ENCODE measurements around the gene DNAH17.
"Not testable (repeated sequence)": the region's sequence is repeated elsewhere in the genome, so short reads cannot be mapped to it uniquely, and the experiment has no call there.

Gene DNAH17

GRCh38 chr17:78466109-78466785, 110.9 kb downstream of the DNAH17 start:
- H3K4me1 ChIP-seq (ENCODE audit: control insufficient read depth, insufficient read depth, low read length); DNase-seq (ENCODE audit: low read depth, low spot score); H3K27me3 ChIP-seq (ENCODE audit: control insufficient read depth, insufficient read depth, low read length); H3K36me3 ChIP-seq (ENCODE audit: control insufficient read depth, insufficient read depth, low read length); H3K27ac ChIP-seq (ENCODE audit: low read length); H3K9me3 ChIP-seq (ENCODE audit: control insufficient read depth, insufficient read depth, low read length); H3K4me3 ChIP-seq (ENCODE audit: low read length): not testable (repeated sequence)
- no CpG with 5 or more reads among the region's 19 CpGs for WGBS (ENCODE audit: insufficient coverage, insufficient read length)

- DNase-seq (ENCODE audit: low read depth, low spot score) = no peak
- no peaks in the 10 kb centered on the region for H3K36me3 ChIP-seq (ENCODE audit: control insufficient read depth, insufficient read depth, low read length)
- whole genome bisulfite sequencing (ENCODE audit: insufficient coverage, insufficient read length) = no CpG with 5 or more reads among the region's 8 CpGs
Measured at GRCh38 chr17:78462148-78462547, 115.0 kb downstream of the DNAH17 start.

GRCh38 chr17:78461799-78462053, 115.5 kb downstream of the DNAH17 start:
- Histone ChIP-seq H3K4me3 (ENCODE audit: low read length) (no peak overlapping the region), H3K4me1 (ENCODE audit: control insufficient read depth, insufficient read depth, low read length) (no peaks in the 10 kb centered on the region), H3K27ac (ENCODE audit: low read length) (no peak overlapping the region), H3K36me3 (ENCODE audit: control insufficient read depth, insufficient read depth, low read length) (no peaks in the 10 kb centered on the region), H3K9me3 (ENCODE audit: control insufficient read depth, insufficient read depth, low read length) (no peaks in the 10 kb centered on the region), H3K27me3 (ENCODE audit: control insufficient read depth, insufficient read depth, low read length) (no peaks in the 10 kb centered on the region)
- no peak for DNase-seq (ENCODE audit: low read depth, low spot score)
- no CpG with 5 or more reads among the region's 6 CpGs for WGBS (ENCODE audit: insufficient coverage, insufficient read length)

More at GRCh38 chr17:78462148-78462547, 115.0 kb downstream of the DNAH17 start:
- H3K4me3 ChIP-seq (ENCODE audit: low read length) = no peak overlapping the region
- no peaks in the 10 kb centered on the region for H3K4me1 ChIP-seq (ENCODE audit: control insufficient read depth, insufficient read depth, low read length)
- no peaks in the 10 kb centered on the region for H3K9me3 ChIP-seq (ENCODE audit: control insufficient read depth, insufficient read depth, low read length)
- no peak overlapping the region for H3K27ac ChIP-seq (ENCODE audit: low read length)
- H3K27me3 ChIP-seq (ENCODE audit: control insufficient read depth, insufficient read depth, low read length) = no peaks in the 10 kb centered on the region

DNA sequence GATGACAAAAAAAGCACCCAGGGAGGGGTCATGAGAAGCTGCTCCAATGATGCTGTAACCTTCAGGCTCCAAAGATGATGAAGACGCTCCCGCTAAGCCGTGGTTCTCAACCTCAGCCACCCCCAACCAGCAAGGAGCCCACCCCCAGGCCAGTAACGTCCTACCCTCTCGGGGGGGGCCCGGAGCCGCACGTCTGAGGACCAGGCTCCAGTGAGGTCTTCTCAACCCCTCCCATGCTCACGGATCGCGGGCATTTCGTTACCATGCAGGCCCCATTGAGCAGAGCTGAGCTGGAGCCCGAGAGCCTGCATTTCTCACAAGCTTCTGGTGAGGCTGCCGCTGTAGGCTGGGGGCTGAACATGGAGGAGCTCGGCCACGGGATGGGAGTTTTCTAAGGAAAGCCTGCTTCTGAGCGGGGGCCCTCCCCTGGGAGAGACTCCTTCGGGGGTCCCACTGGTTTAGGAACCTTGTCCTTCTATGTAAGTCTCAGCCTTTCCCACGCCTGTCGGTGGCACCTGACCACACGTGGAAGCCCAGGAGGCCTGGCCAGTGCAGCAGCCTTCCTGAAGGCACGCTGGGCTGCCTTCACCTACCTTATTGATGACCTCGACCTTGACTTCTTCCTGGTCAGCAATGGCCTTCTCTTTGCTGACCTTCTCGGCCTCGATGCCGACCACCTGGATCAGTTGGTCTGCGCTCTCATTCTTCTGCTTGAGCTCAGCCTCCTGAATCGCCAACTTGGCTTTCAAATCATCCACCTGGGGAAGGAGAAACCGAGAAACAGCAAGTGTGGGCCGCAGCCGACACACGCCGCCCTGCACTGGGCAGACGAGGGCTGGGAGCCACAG, 116.0 kb downstream of the DNAH17 start:
- Histone ChIP-seq H3K4me3 (ENCODE audit: low read length) (no peak overlapping the region), H3K4me1 (ENCODE audit: control insufficient read depth, insufficient read depth, low read length) (no peaks in the 10 kb centered on the region), H3K9me3 (ENCODE audit: control insufficient read depth, insufficient read depth, low read length) (no peaks in the 10 kb centered on the region), H3K27ac (ENCODE audit: low read length) (no peak overlapping the region), H3K36me3 (ENCODE audit: control insufficient read depth, insufficient read depth, low read length) (no peaks in the 10 kb centered on the region), H3K27me3 (ENCODE audit: control insufficient read depth, insufficient read depth, low read length) (no peaks in the 10 kb centered on the region)
- no peak for DNase-seq (ENCODE audit: low read depth, low spot score)
- WGBS (ENCODE audit: insufficient coverage, insufficient read length) = no CpG with 5 or more reads among the region's 34 CpGs

- Histone ChIP-seq H3K4me3 (ENCODE audit: low read length) (no peak overlapping the region), H3K4me1 (ENCODE audit: control insufficient read depth, insufficient read depth, low read length) (no peaks in the 10 kb centered on the region), H3K27me3 (ENCODE audit: control insufficient read depth, insufficient read depth, low read length) (no peaks in the 10 kb centered on the region), H3K9me3 (ENCODE audit: control insufficient read depth, insufficient read depth, low read length) (no peaks in the 10 kb centered on the region), H3K27ac (ENCODE audit: low read length) (no peak overlapping the region), H3K36me3 (ENCODE audit: control insufficient read depth, insufficient read depth, low read length) (no peaks in the 10 kb centered on the region)
- no peak for DNase-seq (ENCODE audit: low read depth, low spot score)
- no CpG with 5 or more reads among the region's 11 CpGs for WGBS (ENCODE audit: insufficient coverage, insufficient read length)
Measured at GRCh38 chr17:78460176-78460675, 117.0 kb downstream of the DNAH17 start.

GRCh38 chr17:78459696-78460095, 117.5 kb downstream of the DNAH17 start:
- H3K4me1 ChIP-seq (ENCODE audit: control insufficient read depth, insufficient read depth, low read length) = no peaks in the 10 kb centered on the region

GRCh38 chr17:78458736-78459335, 118.4 kb downstream of the DNAH17 start:
- no peak overlapping the region for H3K4me3 ChIP-seq (ENCODE audit: low read length)
- no peaks in the 10 kb centered on the region for H3K36me3 ChIP-seq (ENCODE audit: control insufficient read depth, insufficient read depth, low read length)
- no peaks in the 10 kb centered on the region for H3K27me3 ChIP-seq (ENCODE audit: control insufficient read depth, insufficient read depth, low read length)
- no CpG with 5 or more reads among the region's 37 CpGs for WGBS (ENCODE audit: insufficient coverage, insufficient read length)
- no peaks in the 10 kb centered on the region for H3K9me3 ChIP-seq (ENCODE audit: control insufficient read depth, insufficient read depth, low read length)
- no peak for DNase-seq (ENCODE audit: low read depth, low spot score)
- no peak overlapping the region for H3K27ac ChIP-seq (ENCODE audit: low read length)
- no peaks in the 10 kb centered on the region for H3K4me1 ChIP-seq (ENCODE audit: control insufficient read depth, insufficient read depth, low read length)

More at GRCh38 chr17:78459696-78460095, 117.5 kb downstream of the DNAH17 start:
- Histone ChIP-seq H3K36me3 (ENCODE audit: control insufficient read depth, insufficient read depth, low read length) (no peaks in the 10 kb centered on the region), H3K27ac (ENCODE audit: low read length) (no peak overlapping the region), H3K4me3 (ENCODE audit: low read length) (no peak overlapping the region), H3K27me3 (ENCODE audit: control insufficient read depth, insufficient read depth, low read length) (no peaks in the 10 kb centered on the region), H3K9me3 (ENCODE audit: control insufficient read depth, insufficient read depth, low read length) (no peaks in the 10 kb centered on the region)
- WGBS (ENCODE audit: insufficient coverage, insufficient read length) = no CpG with 5 or more reads among the region's 21 CpGs
- DNase-seq (ENCODE audit: low read depth, low spot score) = no peak

DNA sequence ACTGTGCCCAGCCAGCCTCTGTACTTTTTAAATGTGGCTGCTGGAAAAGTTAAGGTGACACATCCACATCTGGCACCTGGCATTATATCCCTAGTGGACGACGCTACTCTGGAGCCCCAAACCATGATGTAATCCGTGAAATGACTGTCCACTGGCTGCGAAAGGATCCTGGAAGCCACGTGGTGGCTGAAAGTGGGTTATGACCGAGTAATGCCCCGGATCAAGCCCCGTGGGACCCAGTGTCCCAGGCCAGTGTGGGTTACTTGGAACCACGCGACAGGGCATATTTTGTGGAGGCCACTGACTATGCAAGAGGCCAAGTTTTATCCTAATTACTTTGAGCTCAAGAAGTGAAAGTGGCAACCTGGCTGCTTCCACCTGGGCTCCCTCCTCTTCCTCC, 119.1 kb downstream of the DNAH17 start:
- no CpG with 5 or more reads among the region's 10 CpGs for WGBS (ENCODE audit: insufficient coverage, insufficient read length)

DNA sequence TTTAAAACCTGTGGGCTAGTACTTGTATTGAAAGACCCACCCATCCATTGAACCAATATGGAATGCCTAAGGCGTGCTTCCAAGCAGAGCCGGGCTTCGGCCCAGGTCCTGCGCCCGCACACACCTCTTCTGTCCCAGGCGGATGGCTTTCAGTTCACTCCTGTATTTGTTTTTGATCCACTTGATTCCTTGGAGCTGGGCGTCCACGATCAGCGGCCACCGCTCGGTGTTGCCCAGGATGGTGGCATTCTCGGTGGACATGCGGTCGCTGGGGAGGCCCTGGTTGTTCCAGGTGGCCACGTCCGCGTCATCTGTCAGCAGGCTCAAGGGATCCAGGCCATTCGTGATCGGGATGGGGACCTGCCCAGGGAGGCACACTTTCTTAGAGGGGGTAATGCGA, 122.8 kb downstream of the DNAH17 start:
- no peaks in the 10 kb centered on the region for H3K36me3 ChIP-seq (ENCODE audit: control insufficient read depth, insufficient read depth, low read length)
- no peaks in the 10 kb centered on the region for H3K4me1 ChIP-seq (ENCODE audit: control insufficient read depth, insufficient read depth, low read length)
- no peaks in the 10 kb centered on the region for H3K9me3 ChIP-seq (ENCODE audit: control insufficient read depth, insufficient read depth, low read length)
- H3K27me3 ChIP-seq (ENCODE audit: control insufficient read depth, insufficient read depth, low read length) = no peaks in the 10 kb centered on the region
- no peak for DNase-seq (ENCODE audit: low read depth, low spot score)
- no CpG with 5 or more reads among the region's 20 CpGs for WGBS (ENCODE audit: insufficient coverage, insufficient read length)
- no peak overlapping the region for H3K4me3 ChIP-seq (ENCODE audit: low read length)
- no peak overlapping the region for H3K27ac ChIP-seq (ENCODE audit: low read length)

More for the DNA sequence above, 119.1 kb downstream of the DNAH17 start:
- Histone ChIP-seq H3K4me1 (ENCODE audit: control insufficient read depth, insufficient read depth, low read length) (no peaks in the 10 kb centered on the region), H3K27me3 (ENCODE audit: control insufficient read depth, insufficient read depth, low read length) (no peaks in the 10 kb centered on the region), H3K27ac (ENCODE audit: low read length) (no peak overlapping the region), H3K9me3 (ENCODE audit: control insufficient read depth, insufficient read depth, low read length) (no peaks in the 10 kb centered on the region), H3K36me3 (ENCODE audit: control insufficient read depth, insufficient read depth, low read length) (no peaks in the 10 kb centered on the region), H3K4me3 (ENCODE audit: low read length) (no peak overlapping the region)
- DNase-seq (ENCODE audit: low read depth, low spot score) = no peak

- Histone ChIP-seq H3K4me3 (ENCODE audit: low read length) (no peak overlapping the region), H3K4me1 (ENCODE audit: control insufficient read depth, insufficient read depth, low read length) (no peaks in the 10 kb centered on the region), H3K9me3 (ENCODE audit: control insufficient read depth, insufficient read depth, low read length) (no peaks in the 10 kb centered on the region), H3K27ac (ENCODE audit: low read length) (no peak overlapping the region), H3K36me3 (ENCODE audit: control insufficient read depth, insufficient read depth, low read length) (no peaks in the 10 kb centered on the region), H3K27me3 (ENCODE audit: control insufficient read depth, insufficient read depth, low read length) (no peaks in the 10 kb centered on the region)
- DNase-seq (ENCODE audit: low read depth, low spot score) = no peak
- no CpG with 5 or more reads among the region's 7 CpGs for WGBS (ENCODE audit: insufficient coverage, insufficient read length)
Measured at GRCh38 chr17:78451753-78452152, 125.4 kb downstream of the DNAH17 start.

Data from iPS DF 6.9 (cell line).